Skeletal muscle tissue (tissue), 5 donors: ENCODE data around the gene SLC22A4. TPM values are rescaled to one million over a fixed set of nuclear protein-coding genes. Genes with fewer than 3 reads are reported as not detected.

ENCODE experiments used
- H3K27ac ChIP-seq: one replicate; pipeline ENCODE4 v1.7.0; 2013; ENCODE audit warnings: mild to moderate bottlenecking, low read depth, low read length, inconsistent platforms
- H3K27me3 ChIP-seq, 3 donors: one replicate each; pipeline ENCODE4 v1.7.0; 2013; ENCODE audit warnings: low read length in 3 of 3; ENCODE audit not compliant: control insufficient read depth in 3 of 3, insufficient read depth in 3 of 3
- H3K36me3 ChIP-seq, 3 donors: one replicate each; pipeline ENCODE4 v1.7.0; 2013; ENCODE audit warnings: low read length in 3 of 3; ENCODE audit not compliant: control insufficient read depth in 3 of 3, insufficient read depth in 3 of 3
- H3K4me1 ChIP-seq, 3 donors: one replicate each; pipeline ENCODE4 v1.7.0; 2013; ENCODE audit warnings: low read length in 3 of 3, mild to moderate bottlenecking in 3 of 3; ENCODE audit not compliant: control insufficient read depth in 3 of 3, insufficient read depth in 3 of 3
- H3K4me3 ChIP-seq, 3 donors: one replicate each; pipeline ENCODE4 v1.7.0; 2013; ENCODE audit warnings: low read length in 3 of 3
- H3K9ac ChIP-seq, 3 donors: one replicate each; pipeline ENCODE4 v1.7.0; 2013; ENCODE audit warnings: low read length in 3 of 3, mild to moderate bottlenecking in 3 of 3, moderate library complexity in 2 of 3, low read depth in 1 of 3
- H3K9me3 ChIP-seq, 3 donors: one replicate each; pipeline ENCODE4 v1.7.0; 2013; ENCODE audit warnings: low read length in 3 of 3; ENCODE audit not compliant: control insufficient read depth in 3 of 3
- small RNA-seq: library from RNA; depleted of rRNA; stranded (forward); fragments of <200 nt; gene quantifications from one replicate; pipeline ENCODE3, GENCODE V24; 2014
- total RNA-seq: library from RNA; depleted of rRNA; stranded (reverse); fragments of >200 nt; gene quantifications from one replicate; pipeline ENCODE4 v1.2.3, GENCODE V29; 2014
- donor health status: Osteomylitis.

Gene SLC22A4
- total RNA-seq, 1 donor from 2014 or later: 3.1 TPM

DNA sequence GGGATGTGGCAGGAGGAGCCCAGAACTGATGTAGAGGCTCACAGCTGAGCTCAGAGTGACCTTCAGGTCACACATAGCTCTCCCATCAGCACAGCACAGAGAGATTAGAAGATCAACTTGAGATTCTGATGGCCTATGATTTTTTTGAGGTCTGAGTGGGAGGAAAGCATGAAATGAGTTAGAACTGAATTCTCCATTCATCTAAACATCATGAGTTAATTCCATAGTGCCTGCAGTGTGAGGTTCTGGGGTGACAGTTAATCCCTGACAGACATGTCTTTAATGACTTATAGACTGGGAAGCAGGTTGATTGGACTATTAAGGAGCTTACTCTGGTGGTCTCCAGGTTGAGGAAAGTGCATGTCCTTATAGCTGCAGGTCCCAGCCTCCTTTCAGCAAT lies 97.7 kb downstream of the SLC22A4 start:
- Histone ChIP-seq H3K36me3 (peaks cover 41 to 68% (median 51%) of the 10 kb centered on the region in 3 donors), H3K9ac (no peak overlapping the region), H3K27ac (no peak overlapping the region), H3K4me1 (peaks cover 24 to 29% (median 27%) of the 10 kb centered on the region in 3 donors), H3K27me3 (no peaks in the 10 kb centered on the region), H3K9me3 (no peaks in the 10 kb centered on the region), H3K4me3 (no peak overlapping the region)

DNA sequence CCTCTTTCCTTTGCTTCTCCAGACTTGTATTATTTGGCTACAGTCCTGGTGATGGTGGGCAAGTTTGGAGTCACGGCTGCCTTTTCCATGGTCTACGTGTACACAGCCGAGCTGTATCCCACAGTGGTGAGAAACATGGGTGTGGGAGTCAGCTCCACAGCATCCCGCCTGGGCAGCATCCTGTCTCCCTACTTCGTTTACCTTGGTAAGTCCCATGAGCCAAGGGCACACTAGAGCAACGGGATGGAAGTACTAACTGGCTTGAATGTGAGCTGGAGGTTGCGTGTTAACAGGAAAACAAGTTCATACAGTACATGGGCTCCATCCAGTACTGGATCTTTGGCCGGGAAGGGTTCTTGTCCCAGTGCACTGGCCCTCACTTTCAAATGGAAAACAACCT lies 98.2 kb downstream of the SLC22A4 start:
- peaks cover 22 to 25% (median 25%) of the 10 kb centered on the region in 3 donors for H3K4me1 ChIP-seq
- no peak overlapping the region for H3K9ac ChIP-seq
- H3K27ac ChIP-seq: no peak overlapping the region
- no peaks in the 10 kb centered on the region for H3K9me3 ChIP-seq
- no peak overlapping the region for H3K4me3 ChIP-seq
- H3K27me3 ChIP-seq: no peaks in the 10 kb centered on the region
- peaks cover 41 to 68% (median 51%) of the 10 kb centered on the region in 3 donors for H3K36me3 ChIP-seq

GRCh38 chr5:132392978-132393825 lies 99.0 kb downstream of the SLC22A4 start:
- Histone ChIP-seq H3K9ac (no peak overlapping the region), H3K36me3 (peaks cover 41 to 68% (median 51%) of the 10 kb centered on the region in 3 donors), H3K4me1 (peaks cover 16 to 19% (median 18%) of the 10 kb centered on the region in 3 donors), H3K9me3 (no peaks in the 10 kb centered on the region), H3K27me3 (no peaks in the 10 kb centered on the region), H3K4me3 (no peak overlapping the region), H3K27ac (no peak overlapping the region)

Small RNA genes within 50 kb of the gene (small RNA-seq; reads per million reads assigned to genes)
- not detected for gene MIR3936

Other genes with a start within 250 kb of the SLC22A4 start
- not detected for gene IL3, start 233.7 kb upstream of the SLC22A4 start, total RNA-seq
- gene CSF2, start 220.6 kb upstream of the SLC22A4 start, total RNA-seq: not detected
- gene P4HA2, start 66.5 kb upstream of the SLC22A4 start, total RNA-seq: 50.6 TPM
- 19.8 TPM for gene PDLIM4, start 36.7 kb upstream of the SLC22A4 start, total RNA-seq
- gene SLC22A5, start 75.3 kb downstream of the SLC22A4 start, total RNA-seq: 2.1 TPM
- gene IRF1, start 196.4 kb downstream of the SLC22A4 start, total RNA-seq: 5.2 TPM
- not detected for gene IL5, start 249.1 kb downstream of the SLC22A4 start, total RNA-seq